ENCODE data around the gene KASH5.

Gene KASH5

DNA sequence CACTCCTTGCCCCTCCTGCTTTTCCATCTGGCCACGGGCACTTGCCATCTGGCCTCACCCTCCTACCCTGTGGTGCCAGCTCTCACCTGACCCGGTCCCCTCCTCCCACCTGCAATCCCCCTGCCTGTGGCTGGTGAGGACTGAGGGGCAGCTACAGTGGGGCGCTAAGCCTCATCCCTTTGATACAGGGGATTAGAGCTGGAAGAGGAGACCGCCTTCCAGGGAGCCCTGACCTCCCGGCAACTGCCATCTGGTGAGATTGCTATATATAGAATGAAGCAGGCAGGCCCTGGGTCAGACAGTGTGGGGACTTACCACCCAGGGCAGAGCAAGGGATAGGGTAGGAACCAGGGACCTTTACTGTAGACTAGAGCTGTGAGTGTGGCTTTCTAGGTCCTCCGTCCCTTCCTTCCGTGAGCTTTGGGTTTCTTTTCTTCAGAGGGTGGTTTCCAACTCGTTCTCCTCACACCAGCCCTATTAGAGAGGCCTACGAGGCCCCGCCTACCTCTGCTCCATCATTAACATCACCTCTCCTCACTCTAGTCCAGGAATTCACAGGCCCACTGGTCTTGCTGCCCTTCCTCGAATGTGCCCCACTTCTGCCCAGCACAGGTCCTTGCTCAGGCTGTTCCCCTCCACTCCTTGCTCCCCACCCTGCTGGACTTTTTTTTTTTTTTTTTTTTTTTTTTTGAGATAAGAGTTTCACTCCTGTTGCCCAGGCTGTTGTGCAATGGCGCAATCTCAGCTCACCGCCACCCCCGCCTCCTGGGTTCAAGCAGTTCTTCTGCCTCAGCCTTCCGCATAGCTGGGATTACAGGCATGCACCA, 7.7 kb downstream of the KASH5 start:
- no peak for DNase-seq (ENCODE audit: low read depth)

DNA sequence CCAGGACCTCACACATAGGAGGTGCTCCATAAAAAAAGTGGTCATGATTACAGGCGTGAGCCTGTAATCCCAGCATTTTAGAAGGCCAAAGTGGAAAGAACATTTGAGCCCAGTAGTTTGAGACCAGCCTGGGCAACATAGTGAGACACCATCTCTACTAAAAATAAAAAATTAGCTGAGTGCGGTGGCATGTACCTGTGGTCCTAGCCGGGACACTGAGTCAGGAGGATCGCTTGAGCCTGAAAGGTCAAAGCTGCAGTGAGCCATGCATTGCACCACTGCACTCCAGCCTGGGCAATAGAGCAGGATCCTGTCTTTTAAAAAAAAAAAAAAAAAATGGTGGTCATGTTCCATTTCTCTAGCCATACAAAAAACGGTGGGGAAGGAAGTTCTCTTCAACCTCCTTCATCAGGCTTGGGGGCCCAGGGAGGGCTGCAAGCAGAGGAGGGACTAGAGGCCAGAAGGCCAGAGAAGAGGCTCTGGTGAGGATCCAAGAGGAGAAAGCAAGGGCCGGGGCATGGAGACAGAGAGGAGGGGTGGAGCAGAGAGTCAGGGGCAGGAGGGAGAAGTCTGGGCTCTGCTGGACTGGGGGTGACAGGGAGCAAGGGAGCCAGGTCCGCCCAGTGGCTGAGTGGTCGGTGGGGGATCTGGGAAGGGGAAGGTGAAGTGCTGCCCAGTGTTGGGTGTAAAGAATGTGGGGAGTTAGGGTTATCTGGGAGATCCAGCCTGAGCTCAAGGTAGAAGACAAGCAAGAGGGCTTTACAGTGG, 8.9 kb downstream of the KASH5 start:
- DNase-seq (ENCODE audit: low read depth), result no peak

DNA sequence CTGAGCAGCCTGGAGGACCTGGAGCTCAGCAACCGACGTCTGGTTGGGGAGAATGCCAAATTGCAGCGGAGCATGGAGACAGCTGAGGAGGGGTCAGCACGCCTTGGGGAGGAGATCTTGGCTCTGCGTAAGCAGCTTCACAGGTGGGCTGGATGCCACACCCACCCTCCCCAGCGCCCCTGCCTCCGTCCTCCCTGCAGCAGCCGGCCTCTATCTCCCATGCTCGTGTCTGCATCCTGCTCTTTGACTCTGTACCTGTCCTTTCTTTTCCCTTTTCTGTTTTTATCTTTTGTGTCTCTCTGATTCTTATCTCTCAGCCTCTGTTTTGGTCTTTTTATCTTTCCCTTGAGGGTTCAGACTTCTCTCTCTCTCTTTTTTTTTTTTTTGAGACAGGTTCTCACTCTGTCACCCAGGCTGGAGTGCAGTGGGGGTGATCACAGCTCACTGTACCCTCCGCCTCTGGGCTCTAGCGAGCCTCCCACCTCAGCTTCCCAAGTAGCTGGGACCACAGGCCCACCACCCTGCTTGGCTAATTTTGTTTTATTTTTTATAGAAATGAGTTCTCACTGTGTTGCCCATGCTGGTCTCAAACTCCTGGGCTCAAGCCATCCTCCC, 10.1 kb downstream of the KASH5 start:
- DNase-seq (ENCODE audit: low read depth), result no peak

GRCh38 chr19:49398931-49399330, 10.9 kb downstream of the KASH5 start:
- DNase-seq (ENCODE audit: low read depth), result no peak

DNA sequence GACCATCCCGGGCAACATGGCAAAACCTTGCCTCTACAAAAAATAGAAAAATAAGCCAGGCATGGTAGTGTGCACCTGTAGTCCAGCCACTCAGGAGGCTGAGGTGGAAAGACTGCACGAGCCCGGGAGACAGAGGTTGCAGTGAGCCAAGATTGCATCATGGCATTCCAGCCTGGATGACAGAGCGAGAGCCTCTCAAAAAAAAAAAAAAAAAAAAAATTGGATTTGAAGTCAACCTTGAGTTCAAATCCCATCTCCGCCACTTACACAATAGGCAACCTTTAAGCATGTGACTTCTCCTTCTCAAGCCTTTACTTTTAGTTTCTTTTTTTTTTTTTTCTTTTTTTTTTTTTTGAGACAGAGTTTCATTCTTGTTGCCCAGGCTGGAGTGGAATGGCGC, 12.0 kb downstream of the KASH5 start:
- DNase-seq (ENCODE audit: low read depth), result no peak

DNA sequence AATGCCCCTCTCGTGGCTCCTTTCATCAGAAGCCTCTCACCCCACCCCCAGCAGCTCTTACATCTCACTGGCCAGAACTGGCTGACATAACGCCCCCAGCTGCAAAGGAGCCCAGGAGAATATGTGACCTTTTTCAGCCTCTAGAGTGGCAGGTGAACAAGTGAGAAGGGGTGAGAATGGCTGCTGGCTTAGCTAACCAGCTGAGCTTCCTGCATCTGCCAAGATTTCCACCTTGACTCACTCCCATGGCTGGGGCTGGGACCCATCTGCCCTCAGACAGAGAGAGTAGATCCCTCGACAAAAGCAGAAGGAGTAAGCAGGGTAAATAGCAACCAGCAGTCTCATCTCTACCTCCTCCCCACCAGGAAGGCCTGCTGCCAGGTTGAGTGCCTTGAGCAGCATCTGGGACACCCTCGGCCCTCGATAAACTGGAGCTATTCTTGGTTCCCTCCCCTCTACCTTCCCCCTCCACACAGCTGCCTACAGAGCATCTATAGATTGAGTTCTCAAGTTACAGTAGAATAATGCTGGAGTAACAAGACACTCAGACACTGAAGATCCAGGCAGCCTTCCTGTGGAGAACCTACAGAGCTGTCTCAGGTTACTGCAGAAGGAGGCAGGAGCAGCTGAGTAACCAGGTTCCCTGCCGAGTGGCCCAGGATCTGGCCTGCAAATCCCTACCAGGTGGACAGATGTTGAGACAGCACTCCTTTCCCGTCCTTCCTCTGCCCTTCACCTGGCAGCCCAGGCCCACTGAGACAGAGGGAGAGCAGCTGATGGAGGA, 15.5 kb downstream of the KASH5 start:
- no peak for DNase-seq (ENCODE audit: low read depth)

- DNase-seq (ENCODE audit: low read depth), result no peak
Observed at GRCh38 chr19:49407079-49407478, 19.0 kb downstream of the KASH5 start.

- DNase-seq (ENCODE audit: low read depth), result no peak
Observed at GRCh38 chr19:49407482-49408015, 19.5 kb downstream of the KASH5 start.

DNA sequence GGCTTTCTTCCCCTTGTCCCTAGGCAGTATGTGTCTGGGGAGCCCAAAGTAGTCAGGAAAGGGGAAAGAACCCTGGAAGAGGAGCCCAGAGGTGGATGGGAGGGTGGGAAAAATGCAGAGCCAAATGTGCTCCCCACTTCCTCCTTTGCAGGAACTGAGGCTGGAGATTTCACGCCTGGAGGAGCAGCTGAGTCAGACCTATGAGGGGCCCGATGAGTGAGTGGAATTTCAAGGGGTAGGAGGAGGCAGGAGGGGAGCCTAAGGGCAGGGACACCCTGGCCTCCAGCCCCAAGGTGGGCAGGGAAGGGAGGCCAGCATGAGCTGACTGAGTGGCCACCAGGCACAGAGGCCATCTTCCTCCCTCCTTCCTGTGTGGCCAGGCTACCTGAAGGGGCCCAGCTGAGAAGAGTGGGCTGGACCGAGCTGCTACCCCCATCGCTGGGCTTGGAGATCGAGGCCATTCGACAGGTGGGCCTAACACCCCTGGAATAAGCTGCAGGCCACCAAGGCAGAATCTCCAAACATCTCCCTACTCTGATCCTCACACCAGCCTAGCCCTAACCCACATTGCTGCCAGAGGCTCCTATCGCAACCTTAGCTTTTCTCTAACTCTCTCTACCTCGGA, 20.9 kb downstream of the KASH5 start:
- no peak for DNase-seq (ENCODE audit: low read depth)

DNA sequence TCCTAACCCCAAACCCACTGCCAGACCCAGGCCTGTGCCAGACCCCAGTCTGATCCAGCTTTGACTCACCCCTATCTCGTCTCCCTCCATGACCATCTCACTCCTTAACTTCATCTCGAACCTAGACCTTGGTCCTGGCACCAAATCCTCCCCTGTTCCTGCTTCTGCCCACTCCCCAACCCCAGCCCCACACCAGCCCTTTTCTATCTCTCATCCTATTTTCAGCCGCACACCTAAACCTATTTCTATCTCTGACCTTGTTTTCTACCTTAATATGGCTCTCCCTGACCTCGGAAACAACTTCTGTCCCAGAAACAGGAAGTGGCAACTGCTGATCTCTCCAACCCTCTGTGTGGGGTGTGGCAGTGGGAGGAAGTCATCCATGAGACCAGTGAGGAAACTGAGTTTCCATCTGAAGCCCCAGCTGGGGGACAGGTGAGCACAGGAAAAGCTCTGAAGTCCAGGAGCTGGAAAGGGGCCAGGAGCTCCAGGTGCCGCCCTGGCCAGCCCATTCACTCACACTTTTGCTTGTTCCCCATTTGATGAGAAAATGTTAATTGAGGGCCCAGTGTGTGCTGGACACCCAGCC, 21.5 kb downstream of the KASH5 start:
- DNase-seq (ENCODE audit: low read depth), result no peak

DNA sequence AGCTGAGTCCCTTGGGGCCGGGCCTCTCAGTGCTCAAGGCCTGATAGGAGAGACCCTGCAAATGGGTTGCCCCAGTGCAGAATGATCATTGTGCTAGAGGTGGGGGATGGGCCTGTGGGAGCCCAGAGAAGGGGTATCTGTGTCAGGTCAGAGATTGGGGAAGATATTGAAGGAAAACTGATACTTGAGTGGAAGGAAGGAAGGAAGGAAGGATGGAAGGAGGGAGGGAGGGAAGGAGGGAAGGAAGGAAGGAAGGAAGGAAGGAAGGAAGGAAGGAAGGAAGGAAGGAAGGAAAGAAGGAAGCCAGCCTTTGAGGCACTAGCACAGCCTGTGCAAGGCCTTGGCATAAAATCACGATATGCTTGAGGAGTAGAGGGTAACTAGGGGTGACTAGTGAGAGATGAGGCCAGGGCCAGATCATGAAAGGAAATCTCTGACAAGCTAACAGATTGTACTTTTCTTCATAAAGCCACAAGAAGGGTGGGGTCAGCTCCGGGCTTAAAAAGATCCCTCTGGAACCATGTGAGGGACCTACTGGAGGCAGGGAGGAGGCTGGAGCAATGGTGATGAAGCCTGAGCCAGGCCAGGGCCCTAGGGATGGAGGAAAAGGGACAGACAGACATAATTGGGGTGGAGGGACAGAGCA, 23.8 kb downstream of the KASH5 start:
- DNase-seq (ENCODE audit: low read depth), result no peak

DNA sequence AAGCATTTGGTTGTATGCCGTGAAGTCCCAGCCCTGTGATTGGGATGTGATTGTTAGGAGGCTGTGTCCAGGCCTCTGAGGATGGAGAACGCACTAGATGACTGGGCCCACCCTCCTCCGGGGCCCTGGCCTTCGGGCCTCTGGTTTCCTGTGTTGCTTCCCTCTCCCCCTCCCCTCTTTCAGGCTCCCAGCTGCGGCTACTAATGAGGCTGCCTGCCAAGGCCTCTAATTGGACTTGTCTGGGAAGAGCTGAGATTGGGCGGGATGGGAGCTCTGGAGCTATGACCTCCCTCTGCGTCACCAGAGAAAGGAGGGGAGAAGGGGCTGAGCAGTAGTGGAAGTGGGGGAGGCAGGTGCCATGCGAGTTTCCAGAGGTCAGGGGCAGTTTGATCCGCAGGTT, 25.3 kb downstream of the KASH5 start:
- DNase-seq (ENCODE audit: low read depth), result no peak

- DNase-seq (ENCODE audit: low read depth), result no peak
Observed at GRCh38 chr19:49414256-49414655, 26.2 kb downstream of the KASH5 start.

GRCh38 chr19:49415102-49415809, 27.2 kb downstream of the KASH5 start:
- DNase-seq (ENCODE audit: low read depth), result no peak

GRCh38 chr19:49415810-49416200, 27.8 kb downstream of the KASH5 start:
- no peak for DNase-seq (ENCODE audit: low read depth)

- no peak for DNase-seq (ENCODE audit: low read depth)
Observed at GRCh38 chr19:49417088-49417487, 29.0 kb downstream of the KASH5 start.

DNA sequence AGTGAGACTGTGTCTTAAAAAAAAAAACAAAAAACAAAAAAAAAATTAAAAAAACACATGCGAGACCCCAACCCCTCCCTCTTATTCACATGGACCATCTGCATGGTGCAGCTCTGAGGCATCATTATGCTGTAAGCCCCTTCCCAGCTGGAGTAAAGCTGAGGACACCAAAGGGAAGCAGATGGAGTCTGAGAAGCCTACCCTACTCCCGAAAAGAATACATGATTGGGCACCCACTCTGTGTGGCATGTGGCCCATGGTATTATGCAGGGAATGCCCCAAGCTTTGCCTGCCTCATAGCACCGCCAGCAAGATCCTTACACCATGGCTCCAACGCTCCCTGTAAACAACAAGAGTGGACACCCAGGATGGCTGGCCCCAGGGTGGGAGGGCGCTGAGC, 30.5 kb downstream of the KASH5 start:
- no peak for DNase-seq (ENCODE audit: low read depth)

GRCh38 chr19:49419173-49419572, 31.1 kb downstream of the KASH5 start:
- DNase-seq (ENCODE audit: low read depth), result no peak

- no peak for DNase-seq (ENCODE audit: low read depth)
Observed at GRCh38 chr19:49420227-49420626, 32.2 kb downstream of the KASH5 start.
